AG20443 (cell line): ENCODE results near the gene PDCD10.

Source experiments
- DNase-seq: peaks from one replicate; pipeline ENCODE4 v3.0.0; 2012; ENCODE audit warnings: low spot score, mixed read lengths

Gene PDCD10

GRCh38 chr3:167734498-167735232 lies at the start of gene PDCD10:
PDCD10 (minus strand) TSS chr3:167734892; CDS start chr3:167720157, 14,735 bp downstream.
- peak; percentile 95 for DNase-seq

GRCh38 chr3:167783781-167784180 lies 49.1 kb upstream of the PDCD10 start:
- DNase-seq: no peak

GRCh38 chr3:167780214-167780883 lies 45.7 kb upstream of the PDCD10 start:
- no peak for DNase-seq

- no peak for DNase-seq
These were observed 42.7 kb upstream of the PDCD10 start for GRCh38 chr3:167777356-167777755.

GRCh38 chr3:167776066-167776685 lies 41.5 kb upstream of the PDCD10 start:
- DNase-seq: no peak

- DNase-seq: no peak
These were observed 38.9 kb upstream of the PDCD10 start for GRCh38 chr3:167773584-167773983.

GRCh38 chr3:167772992-167773391 lies 38.3 kb upstream of the PDCD10 start:
- DNase-seq: no peak

- no peak for DNase-seq
These were observed 27.6 kb upstream of the PDCD10 start for GRCh38 chr3:167762296-167762695.

- DNase-seq: no peak
These were observed 26.6 kb upstream of the PDCD10 start for GRCh38 chr3:167761302-167761701.

GRCh38 chr3:167754049-167754448 lies 19.4 kb upstream of the PDCD10 start:
- no peak for DNase-seq

- no peak for DNase-seq
These were observed 15.7 kb upstream of the PDCD10 start for GRCh38 chr3:167750272-167750971.

GRCh38 chr3:167749728-167750127 lies 15.0 kb upstream of the PDCD10 start:
- no peak for DNase-seq

- DNase-seq: no peak
These were observed 14.5 kb upstream of the PDCD10 start for GRCh38 chr3:167749209-167749608.

GRCh38 chr3:167743799-167744198 lies 9.1 kb upstream of the PDCD10 start:
- no peak for DNase-seq

GRCh38 chr3:167742338-167742737 lies 7.6 kb upstream of the PDCD10 start:
- DNase-seq: no peak

GRCh38 chr3:167740961-167741587 lies 6.4 kb upstream of the PDCD10 start:
- DNase-seq: peak; percentile 28

GRCh38 chr3:167739190-167739810 lies 4.6 kb upstream of the PDCD10 start:
- DNase-seq: no peak

GRCh38 chr3:167738037-167738436 lies 3.3 kb upstream of the PDCD10 start:
- no peak for DNase-seq

- DNase-seq: no peak
These were observed 2.3 kb upstream of the PDCD10 start for GRCh38 chr3:167736997-167737396.

GRCh38 chr3:167736264-167736787 lies 1.6 kb upstream of the PDCD10 start:
- DNase-seq: no peak
